ENCODE results near the gene EYA2.
A peak's percentile ranks its signal among the peaks of the same experiment; 100 is the strongest.
"Not testable (repeated sequence)": the region's sequence is repeated elsewhere in the genome, so short reads cannot be mapped to it uniquely, and the experiment has no call there.

The EYA2 gene

GRCh38 chr20:47191074-47191673, 296.5 kb downstream of the EYA2 start:
- no peak for DNase-seq

DNA sequence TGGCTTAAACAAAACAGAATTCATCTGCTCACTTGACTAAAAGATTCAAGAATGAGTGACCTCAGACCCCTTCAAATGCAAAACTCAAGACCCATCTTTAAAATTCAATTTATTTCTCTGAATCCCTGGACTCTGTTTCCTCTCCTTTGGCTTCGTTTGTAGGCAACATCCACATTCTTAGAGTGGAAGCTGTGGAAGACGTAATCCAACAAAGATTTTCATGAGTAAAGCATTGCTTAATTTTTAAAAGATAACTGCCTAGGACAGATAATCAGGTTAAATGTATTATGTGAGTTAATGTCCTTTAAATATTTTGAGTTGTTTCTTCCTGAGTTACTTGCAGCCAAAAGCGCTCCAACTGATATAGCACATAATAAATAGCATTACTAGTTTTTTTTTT, 297.3 kb downstream of the EYA2 start:
- DNase-seq: no peak

GRCh38 chr20:47195573-47195972, 300.9 kb downstream of the EYA2 start:
- no peak for DNase-seq

DNA sequence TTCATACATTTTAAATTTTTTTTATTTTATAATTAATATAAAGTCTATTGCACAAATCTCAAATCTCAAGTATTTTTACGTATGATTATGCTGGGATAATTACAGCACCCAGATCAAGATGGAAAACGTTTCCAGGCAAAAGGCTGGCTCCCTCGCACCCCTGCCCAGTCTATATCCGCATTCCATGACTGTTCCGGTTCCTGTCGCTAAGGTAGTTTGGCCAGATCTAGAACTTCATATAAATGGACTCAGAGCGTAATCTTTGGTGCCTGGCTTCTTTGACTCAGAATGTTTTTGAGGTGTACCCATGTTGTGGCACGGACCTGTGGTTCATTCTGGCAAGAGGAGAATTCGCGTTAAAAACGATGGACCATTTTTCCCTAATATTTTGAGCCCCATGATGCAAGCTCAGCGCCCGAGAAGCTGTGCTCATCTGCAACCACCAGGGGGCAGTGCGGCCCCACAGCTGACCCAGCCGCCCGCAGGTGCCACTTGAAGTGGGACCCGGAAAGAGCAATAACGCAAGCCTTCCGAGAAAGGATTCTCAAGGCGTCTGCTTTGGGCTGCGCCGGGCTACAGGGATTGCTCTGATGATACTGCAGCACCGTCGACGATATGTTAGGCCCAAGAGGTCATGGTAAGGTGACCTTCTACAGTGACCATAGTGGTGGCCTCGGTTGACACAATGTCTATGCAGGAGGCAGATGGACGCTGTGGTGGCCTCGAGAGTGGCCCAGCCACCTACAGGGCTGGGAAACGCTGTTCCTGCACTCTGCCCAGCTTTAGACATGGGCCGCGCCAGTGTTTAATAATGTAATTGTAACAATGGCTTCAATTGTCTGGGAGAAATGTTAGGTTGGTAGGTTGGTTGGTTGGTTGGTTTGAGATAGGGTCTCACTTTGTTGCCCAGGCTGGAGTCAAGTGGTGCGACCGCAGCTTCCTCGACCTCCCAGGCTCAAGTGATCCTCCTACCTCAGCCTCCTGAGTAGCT, 301.7 kb downstream of the EYA2 start:
- peak; percentile 95 for DNase-seq

- no peak for DNase-seq
Measured at GRCh38 chr20:47198254-47198671, 303.6 kb downstream of the EYA2 start.

GRCh38 chr20:47198996-47199552, 304.4 kb downstream of the EYA2 start:
- no peak for DNase-seq

DNA sequence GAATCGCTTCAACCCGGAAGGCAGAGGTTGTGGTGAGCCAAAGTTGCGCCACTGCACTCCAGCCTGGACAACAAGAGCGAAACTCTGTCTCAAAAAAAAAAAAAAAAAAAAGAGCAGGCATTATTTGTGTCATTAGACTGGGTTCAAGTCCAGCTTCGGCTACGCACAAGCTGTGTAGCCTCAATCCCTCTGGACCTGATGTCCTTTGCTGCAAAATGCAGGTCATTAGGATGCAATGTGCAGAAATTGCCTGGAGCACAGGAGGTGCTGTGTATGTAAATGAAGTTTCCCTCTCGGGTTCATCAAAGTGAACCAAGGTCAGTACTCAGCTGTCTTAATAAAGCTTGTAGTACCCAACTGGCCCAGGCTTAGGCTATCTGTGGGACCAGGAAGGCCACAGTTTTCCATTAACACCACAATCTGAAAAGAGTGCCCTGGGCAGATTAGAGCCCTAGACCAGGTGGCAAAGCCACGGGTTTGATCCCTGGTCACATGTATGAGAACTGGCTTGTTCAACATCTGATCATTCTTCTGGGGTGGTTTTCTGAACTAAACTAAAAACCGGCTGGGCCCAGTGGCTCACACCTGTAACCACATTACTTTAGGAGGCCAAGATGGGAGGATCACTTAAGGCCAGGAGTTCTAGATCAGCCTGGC, 306.6 kb downstream of the EYA2 start:
- DNase-seq: peak; percentile 48

DNA sequence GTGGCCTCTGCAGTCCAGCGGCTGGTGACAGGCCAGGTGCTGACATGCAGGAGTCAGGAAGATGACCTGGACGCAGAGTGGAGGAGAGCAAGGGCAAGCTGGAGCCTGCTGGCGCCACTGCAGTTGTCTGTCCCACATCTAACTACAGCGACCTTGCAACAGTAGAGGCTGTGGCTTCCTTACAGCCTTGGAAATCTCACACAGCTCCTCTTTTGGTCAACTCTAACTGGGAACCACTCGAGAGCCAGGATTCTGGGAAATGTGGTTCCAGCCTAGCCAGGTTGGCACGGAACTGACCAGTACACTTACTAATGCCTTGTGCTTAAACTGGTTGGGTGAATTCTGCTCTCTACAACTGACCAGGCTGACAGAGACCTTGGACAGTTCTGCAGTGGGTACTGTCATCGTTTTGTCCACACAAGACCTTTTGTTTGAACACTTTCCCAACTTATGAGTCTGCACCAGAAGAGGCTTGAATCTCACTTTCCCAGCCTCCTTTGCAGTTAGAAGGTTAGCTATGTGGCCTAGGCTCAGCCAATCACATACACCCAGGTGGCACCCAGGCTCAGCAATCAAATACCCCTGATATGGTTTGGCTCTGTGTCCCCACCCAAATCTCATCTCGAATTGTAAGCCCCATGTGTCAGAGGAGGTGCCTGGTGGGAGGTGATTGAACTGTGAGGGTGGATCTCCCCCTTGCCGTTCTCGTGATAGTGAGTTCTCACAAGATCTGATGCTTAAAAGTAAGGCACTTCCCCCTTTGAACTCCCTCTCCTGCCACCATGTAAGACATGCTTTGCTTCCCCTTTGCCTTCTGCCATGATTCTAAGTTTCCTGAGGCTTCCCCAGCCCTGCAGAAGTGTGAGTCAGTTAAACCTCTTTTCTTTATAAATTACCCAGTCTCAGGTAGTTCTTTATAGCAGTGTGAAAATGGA, 308.4 kb downstream of the EYA2 start:
- DNase-seq: peak; percentile 35

DNA sequence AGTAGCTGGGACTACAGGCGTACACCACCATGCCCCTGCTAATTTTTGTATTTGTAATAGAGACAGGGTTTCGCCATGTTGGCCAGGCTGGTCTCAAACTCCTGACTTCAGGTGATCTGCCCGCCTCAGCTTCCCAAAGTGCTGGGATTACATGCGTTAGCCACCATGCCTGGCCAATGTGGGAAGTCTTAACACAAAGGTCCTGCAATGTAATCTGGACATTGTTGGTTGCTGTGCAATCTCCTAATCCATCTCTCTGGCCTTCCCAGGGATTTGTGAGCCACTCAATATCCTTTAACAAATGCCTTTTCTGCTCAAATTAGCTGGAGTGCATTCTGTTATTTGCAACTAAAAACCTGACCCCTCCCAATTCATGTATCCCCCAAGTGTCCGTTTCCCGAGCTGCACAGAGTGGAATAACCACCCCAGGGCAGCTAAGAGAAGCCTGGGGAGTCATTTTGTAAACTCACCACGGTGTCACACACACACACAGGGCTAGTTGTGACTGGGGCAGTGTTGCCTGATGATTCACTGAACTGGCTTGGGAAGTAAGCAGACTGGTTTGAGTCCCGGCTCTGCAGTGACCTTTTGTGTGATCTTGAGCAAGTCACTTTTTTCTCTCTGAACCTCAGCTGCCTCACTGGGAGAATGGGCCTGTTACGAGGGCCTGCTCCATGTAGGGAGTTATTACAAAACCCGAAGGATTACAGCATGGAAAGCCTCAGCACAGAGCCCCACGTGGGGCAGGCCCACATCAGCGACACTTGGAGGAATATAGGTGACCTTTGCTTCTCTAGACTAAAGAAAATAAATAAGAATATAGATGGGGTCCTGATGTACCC, 309.6 kb downstream of the EYA2 start:
- DNase-seq: peak; percentile 63

DNA sequence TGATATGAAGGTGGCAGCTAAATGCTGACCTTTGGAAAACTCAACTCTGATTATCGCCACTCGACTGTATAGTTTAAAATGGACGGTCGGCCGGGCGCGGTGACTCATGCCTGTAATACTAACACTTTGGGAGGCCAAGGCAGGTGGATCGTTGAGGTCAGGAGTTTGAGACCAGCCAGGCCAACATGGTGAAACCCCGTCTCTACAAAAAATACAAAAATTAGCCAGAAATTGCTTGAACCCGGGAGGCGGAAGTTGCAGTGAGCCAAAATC, 310.1 kb downstream of the EYA2 start:
- DNase-seq: not testable (repeated sequence)

DNA sequence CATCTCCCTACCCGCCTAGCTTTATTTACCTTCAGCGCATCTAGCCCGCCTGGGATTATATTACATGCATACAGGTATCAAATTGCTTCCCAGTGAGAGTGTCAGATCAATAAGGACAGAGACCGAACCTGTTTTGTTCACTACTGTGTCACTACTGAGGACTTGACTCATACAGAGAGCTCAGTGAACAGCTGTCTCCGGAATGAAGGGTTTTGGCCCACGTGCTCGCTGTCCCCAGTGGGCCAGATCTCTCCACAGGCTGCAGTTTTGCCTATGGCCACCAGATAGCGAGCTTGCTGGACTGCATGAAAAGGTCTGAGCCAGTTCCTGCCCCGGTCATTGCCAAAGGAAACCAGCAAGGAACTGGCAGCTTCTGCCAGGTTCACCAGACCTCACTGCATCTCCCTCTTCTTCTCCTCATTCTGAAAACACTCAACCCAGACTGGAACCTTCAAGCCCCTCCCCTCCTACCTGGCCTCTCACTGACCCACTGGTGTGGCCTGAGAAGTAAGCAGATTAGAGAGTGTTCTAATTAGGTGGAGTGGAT, 311.0 kb downstream of the EYA2 start:
- peak; percentile 98 for DNase-seq

DNA sequence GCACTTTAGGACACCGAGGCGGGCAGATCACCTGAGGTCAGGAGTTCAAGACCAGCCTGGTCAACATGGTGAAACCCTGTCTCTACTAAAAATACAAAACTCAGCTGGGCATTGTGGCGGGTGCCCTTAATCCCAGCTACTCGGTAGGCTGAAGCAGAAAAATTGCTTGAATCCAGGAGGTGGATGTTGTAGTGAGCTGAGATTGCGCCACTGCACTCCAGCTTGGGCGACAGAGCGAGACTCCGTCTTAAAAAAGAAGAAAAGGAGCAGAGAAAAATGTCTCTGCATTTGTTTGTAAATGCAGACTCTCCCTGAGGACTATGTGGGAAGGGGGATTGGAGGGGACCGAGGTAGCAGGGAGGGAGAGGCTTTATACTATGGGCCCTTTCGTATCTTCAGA, 311.9 kb downstream of the EYA2 start:
- not testable (repeated sequence) for DNase-seq

- DNase-seq: no peak
Measured at GRCh38 chr20:47206962-47207641, 312.5 kb downstream of the EYA2 start.

DNA sequence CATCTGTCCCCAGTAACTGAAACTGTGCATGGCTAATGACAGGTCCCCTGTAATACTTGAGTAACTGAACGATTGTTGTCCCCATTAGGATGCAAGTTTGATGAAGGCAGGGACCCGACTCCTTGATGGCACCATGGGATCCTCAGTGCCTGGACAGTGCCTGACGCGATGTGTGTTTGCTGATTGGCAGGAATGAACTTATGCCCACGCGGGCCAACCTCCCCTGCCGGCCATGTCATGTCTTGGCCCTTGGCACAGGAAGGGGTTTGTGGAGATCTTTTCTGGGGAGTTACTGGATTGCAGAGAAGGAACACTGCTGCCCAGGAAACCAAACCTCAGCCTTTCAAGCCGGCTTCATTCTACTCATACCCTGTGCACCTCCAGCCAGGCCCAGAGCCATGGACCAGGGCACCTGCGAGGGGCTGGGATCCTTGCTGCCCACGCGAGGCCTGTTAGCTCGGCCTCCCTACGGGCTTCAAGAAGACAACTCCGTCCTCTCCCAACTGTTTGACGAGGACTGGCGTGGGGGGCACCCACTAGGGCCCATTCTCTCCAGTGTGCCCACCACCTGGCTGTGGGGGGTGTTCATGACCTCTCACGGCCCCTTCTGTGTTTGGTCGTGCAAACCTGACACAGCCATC, 314.0 kb downstream of the EYA2 start:
- no peak for DNase-seq

- DNase-seq: no peak
Measured at GRCh38 chr20:47209982-47210381, 315.3 kb downstream of the EYA2 start.

GRCh38 chr20:47210470-47210869, 315.8 kb downstream of the EYA2 start:
- DNase-seq: no peak

DNA sequence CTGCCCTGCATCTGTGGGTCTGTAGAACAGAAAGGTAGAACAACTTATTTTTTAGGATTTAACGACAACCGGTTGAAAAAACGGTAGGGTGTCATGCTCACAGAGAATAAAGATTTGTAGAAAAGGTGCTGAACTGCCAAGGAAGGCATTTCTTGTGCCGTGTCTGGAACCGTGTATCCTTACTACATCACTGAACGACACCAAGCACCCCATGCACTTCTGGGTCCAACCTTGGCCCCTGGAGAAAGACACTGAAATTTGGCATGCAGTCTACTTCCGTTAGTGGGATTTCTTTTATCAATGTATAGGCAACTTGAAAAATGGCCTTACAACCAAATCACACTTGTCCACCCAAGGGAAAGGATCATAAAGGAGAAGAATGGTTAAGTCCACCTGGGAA, 316.4 kb downstream of the EYA2 start:
- no peak for DNase-seq

DNA sequence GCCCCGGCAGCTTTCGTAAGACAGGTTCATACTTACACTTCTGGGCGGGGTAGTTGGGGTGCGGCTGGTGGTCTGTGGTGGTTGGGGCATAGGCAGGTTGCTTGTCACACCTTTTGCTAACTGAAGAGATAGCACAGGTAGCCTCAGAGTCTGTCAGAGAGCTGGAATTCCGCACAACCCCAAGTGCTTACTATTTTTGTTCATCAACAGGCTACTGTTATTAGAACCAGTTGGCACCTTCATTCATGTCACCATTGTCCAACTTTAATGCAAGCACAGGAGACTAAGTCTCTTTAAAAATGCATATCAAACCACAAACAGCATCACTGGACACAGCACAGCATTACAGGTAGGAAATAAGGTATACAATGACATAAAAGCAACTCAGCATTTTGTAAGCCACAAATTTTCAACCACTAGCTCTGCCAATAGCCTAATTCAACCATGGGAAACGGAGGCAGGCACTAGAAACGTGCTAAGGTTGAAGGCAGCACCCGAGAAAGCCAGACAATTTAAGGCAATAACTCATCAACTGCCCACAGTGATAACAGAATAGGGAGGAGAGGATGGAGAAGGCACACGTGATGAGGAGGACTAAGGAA, 318.1 kb downstream of the EYA2 start:
- DNase-seq: no peak

DNA sequence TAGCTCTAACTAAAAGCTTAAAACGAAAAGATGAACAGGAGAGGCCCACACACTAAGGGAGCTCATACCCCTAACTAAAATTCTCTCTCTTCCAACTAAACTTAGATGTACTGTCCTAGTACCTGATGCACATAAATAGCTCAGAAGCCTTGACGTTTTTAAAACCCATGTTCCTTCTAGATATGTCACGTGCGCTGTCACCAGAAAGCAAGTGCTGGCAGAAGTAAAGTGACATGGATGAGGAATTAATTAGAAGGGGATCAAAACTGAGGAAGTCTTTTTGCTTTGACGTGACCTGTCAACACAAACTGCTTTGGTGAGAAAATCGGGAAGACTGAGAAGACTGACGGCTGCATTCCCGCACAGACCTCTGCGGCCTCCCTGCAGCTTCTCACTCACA, 319.3 kb downstream of the EYA2 start:
- no peak for DNase-seq

Data from DMS53 (cell line).